Measurements from ENCODE around the gene C3orf22. TPM values are rescaled to one million over a fixed set of nuclear protein-coding genes. Genes with fewer than 3 reads are reported as not detected.

Gene C3orf22
- total RNA-seq, 2 experiments from 2014 or later = not detected

GRCh38 chr3:126578702-126579101, 20.0 kb upstream of the C3orf22 start:
- no TSS peak for BruUV-seq (replicated peaks)
- intact Hi-C loops (cut with micrococcal nuclease; ENCODE audit: unreplicated experiment) = no loop called here
- ChIA-PET CTCF (ENCODE audit: unreplicated experiment) (no interaction called here), POLR2A (interaction anchor here (0.7 kb wide), 1 partner anchor 20 kb away, joined by 4 read pairs; the partner anchor contains the start of gene C3orf22)
- Histone ChIP-seq H3K9me2 (ENCODE audit: insufficient read depth, low read length) (no peaks in the 10 kb centered on the region), H3K4me1 (ENCODE audit: insufficient read depth, low read length, poor library complexity, severe bottlenecking) (no peaks in the 10 kb centered on the region), H3K79me2 (ENCODE audit: insufficient read depth, low read depth, low read length) (no peaks in the 10 kb centered on the region), H4K20me1 (ENCODE audit: insufficient read depth, low read length) (no peaks in the 10 kb centered on the region), H2AFZ (ENCODE audit: low read length) (no peak overlapping the region), H3K27ac (ENCODE audit: low read depth, low read length, poor library complexity, severe bottlenecking) (no peak overlapping the region), H3K36me3 (ENCODE audit: insufficient read depth, low read length) (no peaks in the 10 kb centered on the region), H3K4me3 (ENCODE audit: low read depth, low read length, poor library complexity, severe bottlenecking) (no peak overlapping the region), H3K9me3 (ENCODE audit: low read length) (no peaks in the 10 kb centered on the region), H3K4me2 (ENCODE audit: low read length) (no peak overlapping the region)
- no peak for DNase-seq (ENCODE audit: low spot score)
- TF ChIP-seq CTCF (conservative IDR thresholded peaks at IDR 0.05; ENCODE audit: low read length) (no peak), EZH2phosphoT487 (IDR thresholded peaks at IDR 0.05; ENCODE audit: borderline replicate concordance, low read depth, low read length) (no peak)

- Histone ChIP-seq H3K9me3 (ENCODE audit: low read length) (no peaks in the 10 kb centered on the region), H4K20me1 (ENCODE audit: insufficient read depth, low read length) (no peaks in the 10 kb centered on the region), H3K36me3 (ENCODE audit: insufficient read depth, low read length) (no peaks in the 10 kb centered on the region), H3K27ac (ENCODE audit: low read depth, low read length, poor library complexity, severe bottlenecking) (no peak overlapping the region), H3K4me2 (ENCODE audit: low read length) (no peak overlapping the region), H2AFZ (ENCODE audit: low read length) (no peak overlapping the region), H3K9me2 (ENCODE audit: insufficient read depth, low read length) (no peaks in the 10 kb centered on the region), H3K79me2 (ENCODE audit: insufficient read depth, low read depth, low read length) (no peaks in the 10 kb centered on the region), H3K4me1 (ENCODE audit: insufficient read depth, low read length, poor library complexity, severe bottlenecking) (no peaks in the 10 kb centered on the region), H3K4me3 (ENCODE audit: low read depth, low read length, poor library complexity, severe bottlenecking) (no peak overlapping the region)
- CTCF ChIA-PET (ENCODE audit: unreplicated experiment) = no interaction called here
- DNase-seq (ENCODE audit: low spot score) = no peak
- POLR2A ChIA-PET = no interaction called here
- intact Hi-C loops (cut with micrococcal nuclease; ENCODE audit: unreplicated experiment) = no loop called here
- no TSS peak for BruUV-seq (replicated peaks)
- TF ChIP-seq EZH2phosphoT487 (IDR thresholded peaks at IDR 0.05; ENCODE audit: borderline replicate concordance, low read depth, low read length) (no peak), CTCF (conservative IDR thresholded peaks at IDR 0.05; ENCODE audit: low read length) (no peak)
These were observed 18.5 kb upstream of the C3orf22 start for GRCh38 chr3:126577261-126577660.

- H3K36me3 ChIP-seq (ENCODE audit: insufficient read depth, low read length) = no peaks in the 10 kb centered on the region
- no peaks in the 10 kb centered on the region for H3K79me2 ChIP-seq (ENCODE audit: insufficient read depth, low read depth, low read length)
- H3K9me3 ChIP-seq (ENCODE audit: low read length) = no peaks in the 10 kb centered on the region
- H3K9me2 ChIP-seq (ENCODE audit: insufficient read depth, low read length) = no peaks in the 10 kb centered on the region
- DNase-seq (ENCODE audit: low spot score) = no peak
- CTCF ChIA-PET (ENCODE audit: unreplicated experiment) = no interaction called here
- no peaks in the 10 kb centered on the region for H4K20me1 ChIP-seq (ENCODE audit: insufficient read depth, low read length)
- no peak overlapping the region for H3K4me2 ChIP-seq (ENCODE audit: low read length)
- no peak overlapping the region for H2AFZ ChIP-seq (ENCODE audit: low read length)
- BruUV-seq (replicated peaks) = no TSS peak
- intact Hi-C loops (cut with micrococcal nuclease; ENCODE audit: unreplicated experiment) = no loop called here
- H3K27ac ChIP-seq (ENCODE audit: low read depth, low read length, poor library complexity, severe bottlenecking) = no peak overlapping the region
- no peaks in the 10 kb centered on the region for H3K4me1 ChIP-seq (ENCODE audit: insufficient read depth, low read length, poor library complexity, severe bottlenecking)
- POLR2A ChIA-PET = no interaction called here
- no peak for TF ChIP-seq CTCF (conservative IDR thresholded peaks at IDR 0.05; ENCODE audit: low read length)
- TF ChIP-seq EZH2phosphoT487 (IDR thresholded peaks at IDR 0.05; ENCODE audit: borderline replicate concordance, low read depth, low read length) = no peak
- no peak overlapping the region for H3K4me3 ChIP-seq (ENCODE audit: low read depth, low read length, poor library complexity, severe bottlenecking)
These were observed 14.9 kb upstream of the C3orf22 start for GRCh38 chr3:126573492-126574117.
